Activated CD8-positive, alpha-beta T cell treated with anti-CD3 and anti-CD28 coated beads for 36 hours (primary cell): ENCODE measurements around the gene ARVCF. TPM values are rescaled to one million over a fixed set of nuclear protein-coding genes. Genes with fewer than 3 reads are reported as not detected.

Source experiments
- ATAC-seq: fragments of 200-7000 bp; cut with Tn5 transposase; one replicate; pipeline ENCODE4 v1.10.0; 2021; ENCODE audit warnings: mild to moderate bottlenecking, moderate library complexity
- CTCF ChIA-PET: fragments of 350-600 bp; sonication (Branson Sonifier 250); formaldehyde crosslinking; loops from one replicate; lab custom pipeline; 2021; ENCODE audit warnings: antibody characterized with exemption; lab: Charles Lee
- POLR2A ChIA-PET: fragments of 350-600 bp; sonication (Branson Sonifier 250); formaldehyde crosslinking; loops from one replicate; lab custom pipeline; 2021; ENCODE audit warnings: antibody characterized with exemption; lab: Charles Lee
- DNase-seq: peaks from one replicate; pipeline ENCODE4 v3.0.0-alpha.2; 2020
- H3K27ac Mint-ChIP-seq: one replicate; pipeline ENCODE4 v1.8.0; 2021; ENCODE audit warnings: mild to moderate bottlenecking, mixed read lengths
- H3K27me3 Mint-ChIP-seq: one replicate; pipeline ENCODE4 v1.8.0; 2021; ENCODE audit warnings: mixed read lengths
- H3K36me3 Mint-ChIP-seq: one replicate; pipeline ENCODE4 v1.8.0; 2021; ENCODE audit warnings: low read depth, mixed read lengths
- H3K4me1 Mint-ChIP-seq: one replicate; pipeline ENCODE4 v1.8.0; 2021; ENCODE audit warnings: low read depth, mixed read lengths
- H3K4me3 Mint-ChIP-seq: one replicate; pipeline ENCODE4 v1.8.0; 2021; ENCODE audit warnings: mild to moderate bottlenecking, moderate library complexity, mixed read lengths
- H3K9me3 Mint-ChIP-seq: one replicate; pipeline ENCODE4 v1.8.0; 2021; ENCODE audit warnings: mixed read lengths
- intact Hi-C: fragments of 100-400 bp; cut with micrococcal nuclease; formaldehyde crosslinking; loops from one replicate; pipeline ENCODE4 v1.10.0; 2022
- total RNA-seq, 2 experiments: library from RNA; stranded (reverse); gene quantifications; one replicate each; pipeline ENCODE4 v1.2.3, GENCODE V29; 2021
- TF ChIP-seq, protein P1 (sequence below): fragments of 200-600 bp; IDR thresholded peaks from one replicate; pipeline ENCODE4 v1.8.0; 2022; ENCODE audit warnings: antibody characterized with exemption, mild to moderate bottlenecking

ARVCF gene
- total RNA-seq, 2 experiments from 2014 or later, result 1.2 to 1.9 TPM

DNA sequence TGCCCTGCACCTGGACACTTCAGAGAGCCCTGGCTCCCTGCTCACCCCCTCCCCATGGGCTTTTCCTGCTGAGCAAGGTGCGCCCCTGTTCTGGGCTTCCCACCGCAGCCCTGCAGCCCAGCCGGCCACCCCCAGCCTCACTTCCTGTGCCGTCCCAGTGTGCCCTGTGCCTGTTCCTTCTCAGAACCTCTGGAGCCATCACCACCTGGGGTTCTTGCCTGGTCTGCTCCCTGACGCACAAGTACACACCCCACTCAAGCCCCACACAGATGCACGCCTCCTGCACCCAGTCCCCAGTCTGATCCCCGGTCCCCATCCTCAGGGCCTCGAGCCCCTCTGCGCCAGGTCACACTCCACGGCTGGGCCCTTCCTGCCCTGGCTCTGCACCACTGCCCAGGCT is 39.5 kb upstream of the ARVCF start:
- CTCF ChIA-PET, result no interaction called here
- ATAC-seq (no peak), DNase-seq (no peak)
- Mint-ChIP-seq H3K36me3 (peaks cover 7% of the 10 kb centered on the region), H3K27ac (no peak overlapping the region), H3K9me3 (no peaks in the 10 kb centered on the region), H3K4me1 (no peaks in the 10 kb centered on the region), H3K27me3 (no peaks in the 10 kb centered on the region), H3K4me3 (no peak overlapping the region)
- POLR2A ChIA-PET, result no interaction called here
- TF ChIP-seq, protein P1, sequence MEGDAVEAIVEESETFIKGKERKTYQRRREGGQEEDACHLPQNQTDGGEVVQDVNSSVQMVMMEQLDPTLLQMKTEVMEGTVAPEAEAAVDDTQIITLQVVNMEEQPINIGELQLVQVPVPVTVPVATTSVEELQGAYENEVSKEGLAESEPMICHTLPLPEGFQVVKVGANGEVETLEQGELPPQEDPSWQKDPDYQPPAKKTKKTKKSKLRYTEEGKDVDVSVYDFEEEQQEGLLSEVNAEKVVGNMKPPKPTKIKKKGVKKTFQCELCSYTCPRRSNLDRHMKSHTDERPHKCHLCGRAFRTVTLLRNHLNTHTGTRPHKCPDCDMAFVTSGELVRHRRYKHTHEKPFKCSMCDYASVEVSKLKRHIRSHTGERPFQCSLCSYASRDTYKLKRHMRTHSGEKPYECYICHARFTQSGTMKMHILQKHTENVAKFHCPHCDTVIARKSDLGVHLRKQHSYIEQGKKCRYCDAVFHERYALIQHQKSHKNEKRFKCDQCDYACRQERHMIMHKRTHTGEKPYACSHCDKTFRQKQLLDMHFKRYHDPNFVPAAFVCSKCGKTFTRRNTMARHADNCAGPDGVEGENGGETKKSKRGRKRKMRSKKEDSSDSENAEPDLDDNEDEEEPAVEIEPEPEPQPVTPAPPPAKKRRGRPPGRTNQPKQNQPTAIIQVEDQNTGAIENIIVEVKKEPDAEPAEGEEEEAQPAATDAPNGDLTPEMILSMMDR, result no peak
- intact Hi-C loops, result no loop called here

DNA sequence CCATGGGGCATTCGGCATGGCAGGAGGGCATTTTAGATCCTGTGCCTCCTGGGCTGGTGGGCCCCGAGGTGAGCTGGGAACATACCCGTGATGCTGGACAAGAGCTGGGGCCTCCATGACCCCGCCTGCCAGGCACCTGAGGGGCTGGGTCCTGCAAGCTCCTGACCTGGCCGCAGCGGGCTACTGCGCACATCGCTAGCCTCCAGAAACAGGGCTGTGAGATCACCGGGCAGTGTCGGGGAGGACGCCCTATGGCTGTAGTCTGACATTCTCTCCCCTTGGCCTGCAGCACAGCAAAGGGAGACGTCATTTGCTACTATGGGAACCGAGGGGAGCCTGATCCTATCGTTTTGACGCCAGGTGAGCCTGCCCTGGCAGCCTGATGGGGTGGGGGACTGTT is 39.0 kb upstream of the ARVCF start:
- H3K27me3 Mint-ChIP-seq, result no peaks in the 10 kb centered on the region
- intact Hi-C loops, result no loop called here
- POLR2A ChIA-PET, result no interaction called here

DNA sequence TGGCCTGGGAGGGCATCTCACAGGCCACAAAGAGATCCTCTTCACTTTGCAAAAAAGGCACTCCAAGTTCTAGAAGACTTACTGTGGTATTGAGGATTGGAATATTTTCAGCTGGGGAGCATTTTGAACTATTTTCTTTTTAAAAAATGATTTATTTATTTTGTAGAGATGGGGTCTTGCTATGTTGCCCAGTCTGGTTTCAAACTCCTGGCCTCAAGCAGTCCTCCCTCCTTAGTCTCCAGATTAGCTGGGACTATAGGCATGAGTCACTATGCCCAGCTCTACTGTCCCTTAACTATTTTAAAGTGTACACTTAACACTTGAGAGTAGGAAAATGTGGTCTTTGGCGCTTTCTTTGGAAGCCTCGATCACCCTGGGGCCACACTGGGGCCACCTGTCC is 38.5 kb upstream of the ARVCF start:
- TF ChIP-seq, protein P1, result no peak

More for the DNA sequence above, 39.0 kb upstream of the ARVCF start:
- TF ChIP-seq, protein P1, result no peak
- H3K36me3 Mint-ChIP-seq, result peaks cover 7% of the 10 kb centered on the region
- H3K4me3 Mint-ChIP-seq, result no peak overlapping the region
- DNase-seq (no peak), ATAC-seq (no peak)
- no peaks in the 10 kb centered on the region for H3K4me1 Mint-ChIP-seq
- CTCF ChIA-PET, result no interaction called here
- H3K27ac Mint-ChIP-seq, result no peak overlapping the region
- H3K9me3 Mint-ChIP-seq, result no peaks in the 10 kb centered on the region

GRCh38 chr22:20054485-20054884 is 37.9 kb upstream of the ARVCF start:
- ChIA-PET CTCF (no interaction called here), POLR2A (no interaction called here)
- Mint-ChIP-seq H3K27me3 (no peaks in the 10 kb centered on the region), H3K9me3 (no peaks in the 10 kb centered on the region), H3K27ac (no peak overlapping the region), H3K36me3 (peaks cover 9% of the 10 kb centered on the region), H3K4me1 (no peaks in the 10 kb centered on the region), H3K4me3 (no peak overlapping the region)
- DNase-seq, result no peak
- no peak for ATAC-seq
- TF ChIP-seq, protein P1, result no peak
- intact Hi-C loops, result no loop called here

More for the DNA sequence above, 38.5 kb upstream of the ARVCF start:
- Mint-ChIP-seq H3K27me3 (no peaks in the 10 kb centered on the region), H3K4me3 (no peak overlapping the region), H3K9me3 (no peaks in the 10 kb centered on the region), H3K27ac (no peak overlapping the region), H3K4me1 (no peaks in the 10 kb centered on the region), H3K36me3 (peaks cover 7% of the 10 kb centered on the region)
- DNase-seq (no peak), ATAC-seq (no peak)
- CTCF ChIA-PET, result no interaction called here
- POLR2A ChIA-PET, result no interaction called here
- intact Hi-C loops, result no loop called here

DNA sequence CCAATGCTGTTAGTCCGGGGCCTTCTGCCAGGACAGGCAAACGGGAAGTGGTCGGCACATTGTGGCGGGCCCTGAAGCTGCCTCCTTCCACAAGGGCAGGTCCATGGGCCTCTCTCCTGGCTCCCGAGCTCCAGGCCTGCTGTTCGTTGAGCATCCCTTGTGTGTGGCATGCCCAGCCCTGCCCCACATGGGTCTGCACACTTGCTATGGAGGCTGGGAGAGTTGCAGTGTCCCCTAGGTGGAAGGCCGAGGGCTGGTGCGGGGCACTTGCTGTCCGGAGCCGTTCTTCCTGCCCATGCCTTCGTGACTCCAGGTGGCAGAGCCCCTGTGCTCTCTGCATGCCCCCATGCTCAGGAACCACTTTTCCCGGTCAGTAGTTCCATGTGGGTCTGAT is 37.4 kb upstream of the ARVCF start:
- TF ChIP-seq, protein P1, result no peak
- ATAC-seq, result no peak

More for the DNA sequence above, 37.4 kb upstream of the ARVCF start:
- intact Hi-C loops, result no loop called here
- H3K4me3 Mint-ChIP-seq, result no peak overlapping the region
- no peak overlapping the region for H3K27ac Mint-ChIP-seq
- ChIA-PET POLR2A (no interaction called here), CTCF (no interaction called here)
- no peaks in the 10 kb centered on the region for H3K27me3 Mint-ChIP-seq
- peaks cover 2% of the 10 kb centered on the region for H3K9me3 Mint-ChIP-seq
- H3K4me1 Mint-ChIP-seq, result no peaks in the 10 kb centered on the region
- DNase-seq, result no peak
- peaks cover 11% of the 10 kb centered on the region for H3K36me3 Mint-ChIP-seq
